K562 (cell line): ENCODE measurements around the gene CA5B. TPM values are rescaled to one million over a fixed set of nuclear protein-coding genes. Genes with fewer than 3 reads are reported as not detected.
"Not testable (repeated sequence)": the region's sequence is repeated elsewhere in the genome, so short reads cannot be mapped to it uniquely, and the experiment has no call there.

ENCODE experiments used
- ATAC-seq: fragments of 200-7000 bp; cut with Tn5 transposase; 3 replicates; pipeline ENCODE4 v1.9.1; 2020; ENCODE audit warnings: moderate library complexity
- BruUV-seq: library from RNA; stranded (reverse); fragments of 400-500 nt; replicated peaks from 2 replicates; lab custom pipeline; 2021; lab: Mats Ljungman, UMichigan
- CTCF ChIA-PET: fragments of 300-600 bp; formaldehyde crosslinking; extraction: SDS; loops from one replicate; lab custom pipeline; 2021; ENCODE audit warnings: low intra/inter-chr PET ratio; lab: Yijun Ruan, JAX
- POLR2A ChIA-PET: fragments of 300-600, 350-650 bp; sonication (Branson Sonifier 250); formaldehyde crosslinking; extraction: SDS; loops from one replicate; lab custom pipeline; 2021; ENCODE audit warnings: antibody characterized with exemption, inconsistent platforms; lab: Yijun Ruan, JAX
- DNase-seq, 4 experiments: peaks; one replicate each; pipeline versions ENCODE4 v3.0.0 to v3.0.0-alpha.2; 2011 to 2018; ENCODE audit warnings: low spot score in 3 of 4, mixed read lengths in 3 of 4; ENCODE audit errors: extremely low read depth in 1 of 4
- FAIRE-seq: peaks from 2 replicates; lab custom pipeline; 2011; peaks lifted over from hg19 to GRCh38; lab: Jason Lieb, UNC
- H2AFZ ChIP-seq: 2 replicates; pipeline ENCODE4 v1.6.0; 2011; ENCODE audit warnings: low read depth, low read length, control low read depth, inconsistent platforms
- H3K27ac ChIP-seq: fragments of 200-600 bp; 3 replicates; pipeline ENCODE4 v1.8.0; 2011; ENCODE audit warnings: low read depth, mild to moderate bottlenecking, control low read depth, inconsistent platforms, low read length, moderate library complexity, mixed read lengths; ENCODE audit errors: extremely low read depth
- H3K27me3 ChIP-seq, 2 experiments: fragments of 300-600 bp in 1 of 2; 2 replicates in 1 of 2; 3 replicates in 1 of 2; pipeline versions ENCODE4 v1.6.0 to v1.8.0; 2011; ENCODE audit warnings: inconsistent platforms in 2 of 2, low read length in 2 of 2, mild to moderate bottlenecking in 1 of 2, mixed read lengths in 1 of 2, moderate library complexity in 1 of 2; ENCODE audit not compliant: control insufficient read depth in 2 of 2, insufficient read depth in 2 of 2
- H3K36me3 ChIP-seq: fragments of 300-600 bp; 3 replicates; pipeline ENCODE4 v1.8.0; 2011; ENCODE audit warnings: mild to moderate bottlenecking, low read length, inconsistent platforms; ENCODE audit not compliant: control insufficient read depth, insufficient read depth
- H3K4me1 ChIP-seq, 2 experiments: fragments of 200-600 bp in 1 of 2; replicated peaks in 1 of 2; 2 replicates in 1 of 2; 3 replicates in 1 of 2; pipeline versions ENCODE4 v1.5.1 to v1.8.0; 2011; ENCODE audit warnings: inconsistent platforms in 2 of 2, low read length in 2 of 2, mild to moderate bottlenecking in 1 of 2, mixed read lengths in 1 of 2, moderate library complexity in 1 of 2; ENCODE audit not compliant: control insufficient read depth in 2 of 2, insufficient read depth in 2 of 2
- H3K4me2 ChIP-seq: 2 replicates; pipeline ENCODE4 v1.6.1; 2011; ENCODE audit warnings: low read length, control low read depth, inconsistent platforms, mixed read lengths; ENCODE audit not compliant: insufficient read depth
- H3K4me3 ChIP-seq: fragments of 200-600 bp; sonication (generic), shearing (Covaris generic); 2 replicates; pipeline ENCODE4 v1.5.1; 2016; ENCODE audit warnings: control low read depth, inconsistent platforms
- H3K79me2 ChIP-seq: fragments of 200-600 bp; 3 replicates; pipeline ENCODE4 v1.8.0; 2011; ENCODE audit warnings: low read length, inconsistent platforms; ENCODE audit not compliant: control insufficient read depth, insufficient read depth
- H3K9ac ChIP-seq, 2 experiments: 2 replicates each; pipeline versions ENCODE4 v1.6.0 to v1.6.1; 2011; ENCODE audit warnings: low read depth in 2 of 2, low read length in 2 of 2, control low read depth in 1 of 2, inconsistent platforms in 1 of 2, mild to moderate bottlenecking in 1 of 2, mixed read lengths in 1 of 2; ENCODE audit not compliant: insufficient read depth in 1 of 2
- H3K9me1 ChIP-seq: one replicate; pipeline ENCODE4 v1.6.0; 2011; ENCODE audit warnings: inconsistent platforms, mild to moderate bottlenecking, low read length, moderate library complexity; ENCODE audit not compliant: control insufficient read depth, insufficient read depth
- H3K9me3 ChIP-seq: replicated peaks from 2 replicates; pipeline ENCODE4 v1.5.1; 2011; ENCODE audit warnings: low read depth, low read length, inconsistent platforms; ENCODE audit not compliant: control insufficient read depth, insufficient read depth
- H4K20me1 ChIP-seq: replicated peaks from 2 replicates; pipeline ENCODE4 v1.6.1; 2011; ENCODE audit warnings: low read length, inconsistent platforms, mixed read lengths; ENCODE audit not compliant: control insufficient read depth, insufficient read depth
- BRF1 ChIP-seq: IDR thresholded peaks from 3 replicates; pipeline ENCODE4 v1.6.1; 2011; ENCODE audit warnings: borderline replicate concordance, mild to moderate bottlenecking; ENCODE audit not compliant: insufficient read length; ENCODE audit errors: extremely low read depth
- CEBPB ChIP-seq: fragments of 450-650 bp; IDR thresholded peaks from 2 replicates; pipeline ENCODE4 v1.6.1; 2016; ENCODE audit warnings: missing genetic modification characterization, missing compliant biosample characterization
- CEBPG ChIP-seq, 3 experiments: fragments of 200-800 bp in 1 of 3; sonication (Bioruptor generic) in 1 of 3; sonication (generic) in 1 of 3; formaldehyde crosslinking in 1 of 3; IDR thresholded peaks in 2 of 3; conservative IDR thresholded peaks in 1 of 3; 2 replicates each; pipeline versions ENCODE4 v1.6.1 to v1.8.0; 2016 to 2022; ENCODE audit warnings: missing compliant biosample characterization in 2 of 3, missing genetic modification characterization in 2 of 3, mild to moderate bottlenecking in 1 of 3, missing genetic modification reagents in 1 of 3
- HEY1 ChIP-seq: fragments of 250-450 bp; sonication (Bioruptor Pico); IDR thresholded peaks from 2 replicates; pipeline ENCODE4 v1.5.0; 2020; ENCODE audit warnings: mild to moderate bottlenecking, moderate library complexity, borderline replicate concordance
- U2AF2 ChIP-seq: fragments of 200-400 bp; formaldehyde crosslinking; optimal IDR thresholded peaks from 2 replicates; pipeline ENCODE3; 2017; ENCODE audit warnings: low read depth, mild to moderate bottlenecking, low read length
- WGBS: fragments of 100-300 bp; shearing (Covaris generic); methylation state at CpG from one replicate; pipeline ENCODE4 v1.1.6; 2016; ENCODE audit warnings: low coverage, mixed read lengths; ENCODE audit not compliant: insufficient coverage; ENCODE audit errors: missing lambda C conversion rate; 5-methylcytosine and 5-hydroxymethylcytosine counted together
- in situ Hi-C: fragments of 300-500 bp; cut with MboI; formaldehyde crosslinking; loops from 4 replicates; pipeline ENCODE4 v1.15.0; 2018; ENCODE audit warnings: inconsistent platforms, mixed read lengths
- intact Hi-C: fragments of 100-400 bp; cut with micrococcal nuclease; formaldehyde crosslinking; loops from 2 replicates; pipeline ENCODE4 v1.14.2; 2022
- polyA plus RNA-seq, 8 experiments: library from polyadenylated mRNA; depleted of rRNA in 4 of 8; stranded (reverse) in 5 of 8; unstranded in 3 of 8; fragments of >200 nt; fragmentation: Nextera tagmentation in 2 of 8; fragmentation: Illumina TruSeq in 1 of 8; extraction: Ambion mirVana in 2 of 8; extraction: Trizol in 1 of 8; gene quantifications; 2 replicates each; pipeline versions ENCODE4 v1.2.1 to v1.2.3, GENCODE V29; 2011 to 2014; ENCODE audit warnings: inconsistent platforms in 1 of 8, missing spikeins in 1 of 8
- total RNA-seq, 7 experiments: library from RNA; depleted of rRNA in 6 of 7; stranded (reverse); fragments of >200 nt in 6 of 7; fragmentation: Illumina TruSeq in 2 of 7; extraction: Trizol in 2 of 7; gene quantifications; 2 replicates each; pipeline versions ENCODE4 v1.2.1 to v1.2.3, GENCODE V29; 2011 to 2021; ENCODE audit warnings: low replicate concordance in 1 of 7

The CA5B gene
- total and polyA plus RNA-seq, 9 of the 15 experiments (the other 6 are each of a cell fraction or from before 2014, with no cell fraction given): 0.55 to 3.7 (median 2.6) TPM

GRCh38 chrX:15745179-15745578, 7.1 kb downstream of the CA5B start (continued):
- TF ChIP-seq CEBPB (tag): peak; percentile 73
- no peak for TF ChIP-seq HEY1 (CRISPR knock-in tag)
- no peak for TF ChIP-seq BRF1
- TF ChIP-seq CEBPG (CRISPR knock-in tag; IDR thresholded peaks at IDR 0.05): no peak
- peak; percentile 63 to 80; a peak in 3 of 4 replicates for TF ChIP-seq CEBPG (tag; conservative IDR thresholded peaks at IDR 0.05 in 1 of 2, IDR thresholded peaks at IDR 0.05 in 1 of 2)
- TF ChIP-seq U2AF2: no peak

GRCh38 chrX:15746651-15747050, 8.6 kb downstream of the CA5B start:
- in situ Hi-C loops, H3K9me1 ChIP-seq, intact Hi-C loops, H3K4me1 ChIP-seq, DNase-seq, H4K20me1 ChIP-seq, H3K9ac ChIP-seq, H3K4me2 ChIP-seq, H2AFZ ChIP-seq, H3K27ac ChIP-seq, H3K9me3 ChIP-seq, ATAC-seq, H3K27me3 ChIP-seq, POLR2A ChIA-PET, H3K79me2 ChIP-seq, FAIRE-seq, CTCF ChIA-PET, BruUV-seq, H3K4me3 ChIP-seq, H3K36me3 ChIP-seq: not testable (repeated sequence)
- 69% methylated on average over 5 of the region's 6 CpGs for WGBS
